WTC11 (cell line): ENCODE data around the gene IQSEC1.

ENCODE experiments used
- ATF1 ChIP-seq: sonication (generic); formaldehyde crosslinking; IDR thresholded peaks from 2 replicates; pipeline ENCODE4 v1.8.1; 2023; ENCODE audit warnings: mild to moderate bottlenecking, moderate library complexity, missing genetic modification reagents
- ATF2 ChIP-seq: sonication (generic); formaldehyde crosslinking; IDR thresholded peaks from 2 replicates; pipeline ENCODE4 v1.8.1; 2022; ENCODE audit warnings: low read depth, missing genetic modification reagents, borderline replicate concordance
- CBFB ChIP-seq: sonication (generic); formaldehyde crosslinking; IDR thresholded peaks from 2 replicates; pipeline ENCODE4 v1.8.1; 2022; ENCODE audit warnings: mild to moderate bottlenecking, low read depth, missing genetic modification reagents
- ELF4 ChIP-seq: sonication (generic); formaldehyde crosslinking; IDR thresholded peaks from 2 replicates; pipeline ENCODE4 v1.8.1; 2022; ENCODE audit warnings: low read depth, mild to moderate bottlenecking, moderate library complexity, missing genetic modification reagents
- GABPB1 ChIP-seq: sonication (generic); formaldehyde crosslinking; IDR thresholded peaks from 2 replicates; pipeline ENCODE4 v1.8.1; 2023; ENCODE audit warnings: mild to moderate bottlenecking, missing genetic modification reagents
- MAX ChIP-seq: sonication (generic); formaldehyde crosslinking; IDR thresholded peaks from 2 replicates; pipeline ENCODE4 v1.8.0; 2022; ENCODE audit warnings: mild to moderate bottlenecking, missing genetic modification reagents
- NR1H2 ChIP-seq: sonication (generic); formaldehyde crosslinking; IDR thresholded peaks from 2 replicates; pipeline ENCODE4 v1.9.0; 2021; ENCODE audit warnings: mild to moderate bottlenecking, moderate library complexity, missing genetic modification reagents
- RELA ChIP-seq: sonication (generic); formaldehyde crosslinking; IDR thresholded peaks from 2 replicates; pipeline ENCODE4 v1.8.1; 2022; ENCODE audit warnings: missing genetic modification reagents, mild to moderate bottlenecking, borderline replicate concordance
- RORB ChIP-seq: fragments of 250-450 bp; sonication (Bioruptor Pico); IDR thresholded peaks from 2 replicates; pipeline ENCODE4 v1.9.0; 2021; ENCODE audit warnings: mild to moderate bottlenecking
- SP1 ChIP-seq: sonication (generic); formaldehyde crosslinking; conservative IDR thresholded peaks from 2 replicates; pipeline ENCODE4 v1.8.1; 2022; ENCODE audit warnings: missing genetic modification reagents
- ZNF263 ChIP-seq: sonication (generic); formaldehyde crosslinking; IDR thresholded peaks from 2 replicates; pipeline ENCODE4 v1.8.1; 2022; ENCODE audit warnings: low read depth, mild to moderate bottlenecking, moderate library complexity, missing genetic modification reagents
- ZNF317 ChIP-seq: sonication (generic); formaldehyde crosslinking; IDR thresholded peaks from 2 replicates; pipeline ENCODE4 v1.8.1; 2023; ENCODE audit warnings: low read depth, mild to moderate bottlenecking, moderate library complexity, missing genetic modification reagents, borderline replicate concordance
- TF ChIP-seq, protein P1 (sequence below): fragments of 200-600 bp; IDR thresholded peaks from 2 replicates; pipeline ENCODE4 v1.8.0; 2022; ENCODE audit warnings: antibody characterized with exemption

- TF ChIP-seq, protein P1, sequence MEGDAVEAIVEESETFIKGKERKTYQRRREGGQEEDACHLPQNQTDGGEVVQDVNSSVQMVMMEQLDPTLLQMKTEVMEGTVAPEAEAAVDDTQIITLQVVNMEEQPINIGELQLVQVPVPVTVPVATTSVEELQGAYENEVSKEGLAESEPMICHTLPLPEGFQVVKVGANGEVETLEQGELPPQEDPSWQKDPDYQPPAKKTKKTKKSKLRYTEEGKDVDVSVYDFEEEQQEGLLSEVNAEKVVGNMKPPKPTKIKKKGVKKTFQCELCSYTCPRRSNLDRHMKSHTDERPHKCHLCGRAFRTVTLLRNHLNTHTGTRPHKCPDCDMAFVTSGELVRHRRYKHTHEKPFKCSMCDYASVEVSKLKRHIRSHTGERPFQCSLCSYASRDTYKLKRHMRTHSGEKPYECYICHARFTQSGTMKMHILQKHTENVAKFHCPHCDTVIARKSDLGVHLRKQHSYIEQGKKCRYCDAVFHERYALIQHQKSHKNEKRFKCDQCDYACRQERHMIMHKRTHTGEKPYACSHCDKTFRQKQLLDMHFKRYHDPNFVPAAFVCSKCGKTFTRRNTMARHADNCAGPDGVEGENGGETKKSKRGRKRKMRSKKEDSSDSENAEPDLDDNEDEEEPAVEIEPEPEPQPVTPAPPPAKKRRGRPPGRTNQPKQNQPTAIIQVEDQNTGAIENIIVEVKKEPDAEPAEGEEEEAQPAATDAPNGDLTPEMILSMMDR = no peak
- TF ChIP-seq ATF1 (CRISPR knock-in tag) (no peak), SP1 (CRISPR knock-in tag) (no peak), RORB (CRISPR knock-in tag) (no peak), ELF4 (CRISPR knock-in tag) (no peak), NR1H2 (CRISPR knock-in tag) (no peak), ZNF317 (CRISPR knock-in tag) (no peak), MAX (CRISPR knock-in tag) (no peak), ZNF263 (CRISPR knock-in tag) (no peak), ATF2 (no peak), RELA (CRISPR knock-in tag) (no peak), GABPB1 (CRISPR knock-in tag) (no peak), CBFB (CRISPR knock-in tag) (no peak)
Measured at GRCh38 chr3:13093687-13094086, 20.5 kb upstream of the IQSEC1 start.
